ENCODE measurements around the gene ZNF774.
A peak's percentile ranks its signal among the peaks of the same experiment; 100 is the strongest.

Gene ZNF774

DNA sequence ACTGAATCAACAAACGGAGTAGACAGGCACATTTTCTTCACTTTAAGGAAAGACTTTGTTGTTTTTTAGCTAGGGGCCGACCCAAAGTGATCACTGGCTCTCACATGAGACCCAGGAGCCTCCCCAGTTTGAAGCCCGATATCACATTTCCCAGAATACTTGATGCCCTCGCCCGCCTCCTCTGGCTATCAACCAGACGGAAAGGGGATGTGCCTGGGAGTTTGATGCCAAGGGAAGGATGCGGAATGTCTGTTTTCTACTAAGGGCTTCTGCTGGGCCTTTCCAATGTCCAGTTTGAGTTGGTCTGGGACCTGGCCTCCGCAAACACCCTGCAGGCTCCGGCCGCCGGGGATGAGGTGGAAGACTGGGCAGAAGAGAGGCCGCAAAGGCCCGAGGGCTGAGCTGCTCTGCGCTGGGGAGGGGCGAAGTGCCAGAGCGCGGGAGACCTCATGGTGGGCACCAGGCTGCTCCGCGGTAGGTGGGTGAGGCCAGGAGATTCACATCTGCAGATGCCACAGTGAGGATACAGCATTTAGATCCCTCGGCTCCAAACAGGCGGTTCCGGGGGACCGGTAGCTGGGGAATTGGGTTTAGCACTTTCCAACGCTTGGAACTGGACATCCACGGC, 491 bp upstream of the ZNF774 start:
- H2AFZ ChIP-seq (ENCODE audit: low read depth, low read length), result peak overlapping the region; percentile 99
- no peaks in the 10 kb centered on the region for H3K27me3 ChIP-seq (ENCODE audit: insufficient read depth, low read length)
- H3K4me3 ChIP-seq (ENCODE audit: low read length), result peak overlapping the region; percentile 77
- H3K36me3 ChIP-seq (ENCODE audit: insufficient read depth, low read length), result no peaks in the 10 kb centered on the region
- no peaks in the 10 kb centered on the region for H3K4me1 ChIP-seq (ENCODE audit: insufficient read depth, low read length)
- no peaks in the 10 kb centered on the region for H3K9me3 ChIP-seq (ENCODE audit: low read length)

DNA sequence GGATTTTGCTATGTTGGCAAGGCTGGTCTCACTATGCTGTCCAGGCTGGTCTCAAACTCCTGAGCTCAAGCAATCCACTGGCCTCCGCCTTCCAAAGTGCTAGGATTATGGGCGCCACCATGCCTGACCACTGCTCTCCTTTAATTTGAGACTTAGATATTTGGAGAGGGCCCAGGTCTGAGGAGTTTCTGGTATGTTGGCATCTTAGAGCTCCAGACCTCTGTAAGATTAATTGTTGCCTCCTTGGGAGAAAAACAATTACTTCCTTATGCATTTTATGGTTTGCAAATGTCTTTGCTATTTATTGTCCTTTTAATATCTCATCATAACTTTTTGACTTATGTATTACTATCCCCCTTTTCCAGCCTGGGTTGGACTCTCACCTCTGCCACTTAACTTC, 2.9 kb downstream of the ZNF774 start:
- Histone ChIP-seq H3K27me3 (ENCODE audit: insufficient read depth, low read length) (no peaks in the 10 kb centered on the region), H3K9me3 (ENCODE audit: low read length) (no peaks in the 10 kb centered on the region), H3K4me3 (ENCODE audit: low read length) (no peak overlapping the region)

GRCh38 chr15:90358124-90359033, 6.3 kb downstream of the ZNF774 start:
- Histone ChIP-seq H3K27me3 (ENCODE audit: insufficient read depth, low read length) (no peaks in the 10 kb centered on the region), H3K9me3 (ENCODE audit: low read length) (no peaks in the 10 kb centered on the region), H3K4me1 (ENCODE audit: insufficient read depth, low read length) (peaks cover 4% of the 10 kb centered on the region), H2AFZ (ENCODE audit: low read depth, low read length) (no peak overlapping the region), H3K4me3 (ENCODE audit: low read length) (no peak overlapping the region), H3K36me3 (ENCODE audit: insufficient read depth, low read length) (peaks cover 8% of the 10 kb centered on the region)

More for the DNA sequence above, 2.9 kb downstream of the ZNF774 start:
- Histone ChIP-seq H3K4me1 (ENCODE audit: insufficient read depth, low read length) (no peaks in the 10 kb centered on the region), H3K36me3 (ENCODE audit: insufficient read depth, low read length) (no peaks in the 10 kb centered on the region), H2AFZ (ENCODE audit: low read depth, low read length) (no peak overlapping the region)

DNA sequence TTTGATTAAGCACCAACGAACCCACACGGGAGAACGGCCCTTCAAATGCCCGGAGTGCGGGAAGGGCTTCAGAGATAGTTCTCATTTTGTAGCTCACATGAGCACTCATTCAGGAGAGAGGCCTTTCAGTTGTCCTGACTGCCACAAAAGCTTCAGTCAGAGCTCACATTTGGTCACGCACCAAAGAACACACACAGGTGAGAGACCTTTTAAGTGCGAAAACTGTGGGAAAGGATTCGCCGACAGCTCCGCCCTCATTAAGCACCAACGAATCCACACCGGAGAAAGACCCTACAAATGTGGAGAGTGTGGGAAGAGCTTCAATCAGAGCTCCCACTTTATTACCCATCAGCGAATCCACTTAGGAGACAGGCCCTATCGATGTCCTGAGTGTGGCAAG, 8.7 kb downstream of the ZNF774 start:
- H3K27me3 ChIP-seq (ENCODE audit: insufficient read depth, low read length), result no peaks in the 10 kb centered on the region
- H3K4me1 ChIP-seq (ENCODE audit: insufficient read depth, low read length), result peaks cover 4% of the 10 kb centered on the region
- no peaks in the 10 kb centered on the region for H3K9me3 ChIP-seq (ENCODE audit: low read length)
- no peak overlapping the region for H3K4me3 ChIP-seq (ENCODE audit: low read length)
- peaks cover 8% of the 10 kb centered on the region for H3K36me3 ChIP-seq (ENCODE audit: insufficient read depth, low read length)
- no peak overlapping the region for H2AFZ ChIP-seq (ENCODE audit: low read depth, low read length)

DNA sequence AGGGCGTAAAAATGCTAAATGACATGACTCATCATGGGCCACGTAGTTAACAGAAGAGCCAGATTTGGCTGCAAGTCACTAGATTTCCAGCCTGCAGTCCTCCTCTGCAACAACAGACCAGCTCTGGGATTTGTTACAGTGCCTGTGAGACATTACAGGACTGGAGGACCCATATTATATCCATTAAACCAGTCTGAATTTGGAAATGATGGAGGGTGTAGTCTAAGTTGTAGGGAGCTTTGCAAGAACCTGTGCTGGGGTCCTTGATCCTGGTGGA, 10.8 kb downstream of the ZNF774 start:
- Histone ChIP-seq H3K27me3 (ENCODE audit: insufficient read depth, low read length) (no peaks in the 10 kb centered on the region), H2AFZ (ENCODE audit: low read depth, low read length) (no peak overlapping the region), H3K9me3 (ENCODE audit: low read length) (no peaks in the 10 kb centered on the region), H3K4me3 (ENCODE audit: low read length) (no peak overlapping the region), H3K36me3 (ENCODE audit: insufficient read depth, low read length) (peaks cover 8% of the 10 kb centered on the region), H3K4me1 (ENCODE audit: insufficient read depth, low read length) (peaks cover 4% of the 10 kb centered on the region)

DNA sequence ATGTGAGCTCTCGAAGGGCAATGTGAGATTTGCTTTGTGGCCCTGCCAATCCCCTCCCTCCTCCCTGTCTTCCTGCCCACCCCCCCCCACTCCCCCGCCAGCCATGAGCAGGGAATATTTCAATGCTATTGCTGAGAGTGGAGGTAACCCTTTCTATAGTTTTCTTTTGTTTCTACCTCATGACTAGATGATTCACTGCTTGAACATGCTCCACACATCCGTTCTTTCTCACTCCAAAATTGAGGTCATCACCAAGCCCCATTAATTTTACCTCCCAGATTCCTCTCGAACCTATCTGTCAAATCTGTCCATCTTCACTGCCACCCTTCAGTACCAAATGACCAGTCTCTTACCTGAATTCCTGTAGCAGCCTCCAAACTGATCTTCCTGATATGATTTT, 12.2 kb downstream of the ZNF774 start:
- Histone ChIP-seq H3K4me3 (ENCODE audit: low read length) (no peak overlapping the region), H3K4me1 (ENCODE audit: insufficient read depth, low read length) (peaks cover 4% of the 10 kb centered on the region), H3K9me3 (ENCODE audit: low read length) (no peaks in the 10 kb centered on the region), H3K36me3 (ENCODE audit: insufficient read depth, low read length) (peaks cover 8% of the 10 kb centered on the region), H2AFZ (ENCODE audit: low read depth, low read length) (no peak overlapping the region), H3K27me3 (ENCODE audit: insufficient read depth, low read length) (no peaks in the 10 kb centered on the region)

DNA sequence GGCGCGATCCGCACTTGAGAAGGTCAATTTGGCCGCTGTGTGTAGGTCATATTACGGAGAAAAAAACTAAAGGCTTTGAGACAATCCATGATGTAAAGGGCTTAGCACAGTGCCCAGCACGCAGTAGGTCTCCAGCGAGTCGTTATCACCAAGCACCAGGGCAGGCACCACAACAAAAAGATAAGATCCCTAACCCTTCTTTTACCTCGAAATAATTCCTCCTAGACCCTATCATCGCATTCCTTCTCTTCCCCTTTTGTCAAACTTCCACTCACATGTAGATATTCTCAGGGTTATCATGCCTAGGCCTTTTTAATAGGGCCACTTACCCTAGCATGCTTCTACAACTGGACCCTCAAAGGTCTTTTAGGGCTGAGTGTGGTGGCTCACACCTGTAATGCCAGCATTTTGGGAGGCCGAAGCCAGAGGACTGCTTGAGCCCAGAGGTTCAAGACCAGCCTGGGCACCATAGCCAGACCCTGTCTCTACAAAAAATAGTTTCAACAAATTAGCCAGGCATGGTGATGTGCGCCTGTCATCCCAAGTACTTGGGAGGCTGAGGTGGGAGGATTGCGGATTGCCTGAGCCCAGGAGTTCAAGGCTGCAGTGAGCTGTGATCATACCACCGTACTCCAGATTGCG, 13.5 kb downstream of the ZNF774 start:
- H2AFZ ChIP-seq (ENCODE audit: low read depth, low read length), result no peak overlapping the region
- no peak overlapping the region for H3K4me3 ChIP-seq (ENCODE audit: low read length)
- peaks cover 4% of the 10 kb centered on the region for H3K4me1 ChIP-seq (ENCODE audit: insufficient read depth, low read length)
- no peaks in the 10 kb centered on the region for H3K27me3 ChIP-seq (ENCODE audit: insufficient read depth, low read length)
- H3K9me3 ChIP-seq (ENCODE audit: low read length), result no peaks in the 10 kb centered on the region
- peaks cover 5% of the 10 kb centered on the region for H3K36me3 ChIP-seq (ENCODE audit: insufficient read depth, low read length)

DNA sequence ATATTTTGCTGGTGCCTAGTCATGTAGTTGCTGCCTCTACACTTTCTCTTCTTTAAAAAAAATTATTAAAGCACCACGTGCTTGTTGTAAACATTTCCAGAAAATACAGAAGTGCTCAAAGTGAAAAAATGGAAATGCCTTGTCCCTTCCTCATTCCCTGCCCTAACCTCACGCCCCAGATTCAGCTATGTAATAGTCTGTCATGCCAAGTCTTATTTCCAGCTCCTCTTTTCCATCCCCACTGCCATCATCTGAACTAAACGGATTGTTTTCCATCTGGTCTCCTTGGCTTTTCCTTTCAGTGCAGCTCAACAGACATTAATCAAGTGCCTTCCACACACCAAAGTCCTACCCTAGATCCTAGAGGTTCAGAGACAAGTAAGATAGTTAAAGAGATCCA, 15.5 kb downstream of the ZNF774 start:
- Histone ChIP-seq H2AFZ (ENCODE audit: low read depth, low read length) (no peak overlapping the region), H3K9me3 (ENCODE audit: low read length) (no peaks in the 10 kb centered on the region), H3K4me1 (ENCODE audit: insufficient read depth, low read length) (no peaks in the 10 kb centered on the region), H3K4me3 (ENCODE audit: low read length) (no peak overlapping the region), H3K36me3 (ENCODE audit: insufficient read depth, low read length) (no peaks in the 10 kb centered on the region), H3K27me3 (ENCODE audit: insufficient read depth, low read length) (no peaks in the 10 kb centered on the region)

DNA sequence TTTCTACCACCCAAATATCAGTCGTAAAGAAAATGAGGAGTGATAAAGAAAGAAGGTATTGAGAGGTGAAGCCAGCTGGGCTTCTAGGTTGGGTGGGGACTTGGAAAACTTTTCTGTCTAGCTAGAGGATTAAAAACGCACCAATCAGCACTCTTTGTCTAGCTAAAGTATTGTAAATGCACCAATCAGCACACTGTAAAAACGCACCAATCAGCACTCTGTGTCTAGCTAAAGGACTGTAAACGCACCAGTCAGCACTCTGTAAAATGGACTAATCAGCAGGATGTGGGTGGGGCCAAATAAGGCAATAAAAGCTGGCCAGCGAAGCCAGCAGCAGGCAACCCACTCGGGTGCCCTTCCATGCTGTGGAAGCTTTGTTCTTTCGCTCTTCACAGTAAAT, 23.0 kb downstream of the ZNF774 start:
- Histone ChIP-seq H3K36me3 (ENCODE audit: insufficient read depth, low read length) (no peaks in the 10 kb centered on the region), H3K4me3 (ENCODE audit: low read length) (no peak overlapping the region)

GRCh38 chr15:90376789-90377188, 24.7 kb downstream of the ZNF774 start:
- no peaks in the 10 kb centered on the region for H3K36me3 ChIP-seq (ENCODE audit: insufficient read depth, low read length)
- H3K9me3 ChIP-seq (ENCODE audit: low read length), result peaks cover 3% of the 10 kb centered on the region
- H2AFZ ChIP-seq (ENCODE audit: low read depth, low read length), result no peak overlapping the region
- no peak overlapping the region for H3K4me3 ChIP-seq (ENCODE audit: low read length)
- H3K27me3 ChIP-seq (ENCODE audit: insufficient read depth, low read length), result no peaks in the 10 kb centered on the region
- no peaks in the 10 kb centered on the region for H3K4me1 ChIP-seq (ENCODE audit: insufficient read depth, low read length)

More for the DNA sequence above, 23.0 kb downstream of the ZNF774 start:
- peaks cover 3% of the 10 kb centered on the region for H3K9me3 ChIP-seq (ENCODE audit: low read length)
- H3K27me3 ChIP-seq (ENCODE audit: insufficient read depth, low read length), result no peaks in the 10 kb centered on the region
- no peaks in the 10 kb centered on the region for H3K4me1 ChIP-seq (ENCODE audit: insufficient read depth, low read length)
- H2AFZ ChIP-seq (ENCODE audit: low read depth, low read length), result no peak overlapping the region

DNA sequence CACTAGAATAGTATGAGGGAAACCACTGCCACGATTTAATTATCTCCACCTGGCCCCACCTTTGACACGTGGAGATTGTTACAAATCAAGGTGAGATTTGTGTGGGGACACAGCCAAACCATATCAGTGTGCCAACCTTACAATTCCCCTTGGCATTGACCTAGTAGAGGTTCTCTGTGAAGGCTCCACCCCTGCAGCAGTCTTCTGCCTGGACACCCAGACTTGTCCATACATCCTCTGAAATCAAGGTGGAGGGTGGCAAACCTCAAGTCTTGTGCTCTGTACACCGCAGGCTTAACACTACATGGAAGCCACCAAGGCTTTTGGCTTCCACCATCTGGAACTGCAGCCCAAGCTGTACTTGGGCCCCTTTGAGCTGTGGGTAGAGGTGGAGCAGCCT, 27.2 kb downstream of the ZNF774 start:
- Histone ChIP-seq H2AFZ (ENCODE audit: low read depth, low read length) (no peak overlapping the region), H3K4me3 (ENCODE audit: low read length) (no peak overlapping the region), H3K36me3 (ENCODE audit: insufficient read depth, low read length) (no peaks in the 10 kb centered on the region), H3K9me3 (ENCODE audit: low read length) (peaks cover 3% of the 10 kb centered on the region), H3K4me1 (ENCODE audit: insufficient read depth, low read length) (no peaks in the 10 kb centered on the region), H3K27me3 (ENCODE audit: insufficient read depth, low read length) (no peaks in the 10 kb centered on the region)

DNA sequence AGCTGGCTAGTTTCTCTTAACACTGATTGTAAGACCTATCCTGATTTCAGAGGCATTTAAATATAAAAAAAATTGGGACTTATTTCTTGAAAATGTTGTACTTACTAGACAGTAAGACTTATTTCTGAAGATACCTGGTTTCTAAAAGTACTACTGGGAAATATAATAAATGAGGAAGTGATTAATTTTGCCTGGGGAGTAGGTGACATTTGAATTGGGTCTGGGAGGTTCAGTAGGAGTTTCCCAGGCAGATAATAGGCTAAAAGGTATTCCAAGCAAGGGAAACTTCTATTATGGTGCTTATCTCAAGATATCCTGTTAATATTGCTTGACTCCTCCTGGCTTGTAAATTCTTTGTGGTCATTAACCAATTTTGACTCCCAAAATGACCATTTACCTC, 29.4 kb downstream of the ZNF774 start:
- H3K9me3 ChIP-seq (ENCODE audit: low read length), result peaks cover 3% of the 10 kb centered on the region
- no peak overlapping the region for H2AFZ ChIP-seq (ENCODE audit: low read depth, low read length)
- no peak overlapping the region for H3K4me3 ChIP-seq (ENCODE audit: low read length)
- no peaks in the 10 kb centered on the region for H3K36me3 ChIP-seq (ENCODE audit: insufficient read depth, low read length)
- no peaks in the 10 kb centered on the region for H3K4me1 ChIP-seq (ENCODE audit: insufficient read depth, low read length)
- H3K27me3 ChIP-seq (ENCODE audit: insufficient read depth, low read length), result no peaks in the 10 kb centered on the region

DNA sequence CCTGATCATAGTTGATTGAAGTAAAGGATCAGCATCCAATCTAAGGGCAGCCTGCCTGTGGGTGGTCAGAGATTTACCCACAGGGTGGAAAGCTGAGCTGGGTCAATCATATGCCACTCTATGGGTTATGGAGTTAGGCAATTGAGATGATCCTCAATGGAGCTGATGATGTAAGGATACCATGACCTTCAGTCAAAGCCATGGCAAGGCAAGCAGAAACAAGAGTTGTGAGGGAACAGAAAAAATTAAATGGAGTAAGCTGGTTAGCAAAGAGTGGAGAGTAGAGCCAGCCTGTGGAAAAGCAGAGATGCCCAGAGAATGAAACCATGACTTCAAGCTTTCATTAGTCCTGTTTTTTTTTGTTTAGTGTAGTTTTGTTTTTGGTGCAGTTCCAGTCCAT, 30.2 kb downstream of the ZNF774 start:
- Histone ChIP-seq H3K36me3 (ENCODE audit: insufficient read depth, low read length) (no peaks in the 10 kb centered on the region), H3K27me3 (ENCODE audit: insufficient read depth, low read length) (no peaks in the 10 kb centered on the region), H3K9me3 (ENCODE audit: low read length) (peaks cover 3% of the 10 kb centered on the region), H3K4me1 (ENCODE audit: insufficient read depth, low read length) (no peaks in the 10 kb centered on the region), H3K4me3 (ENCODE audit: low read length) (no peak overlapping the region), H2AFZ (ENCODE audit: low read depth, low read length) (no peak overlapping the region)
